SK-N-SH (cell line): ENCODE measurements around the gene CCNG2. TPM values are rescaled to one million over a fixed set of nuclear protein-coding genes. Genes with fewer than 3 reads are reported as not detected.

Experiments used
- CTCF ChIA-PET: fragments of 300-600, 350-600 bp; formaldehyde crosslinking; extraction: SDS; loops from one replicate; lab custom pipeline; 2021; lab: Yijun Ruan, JAX
- POLR2A ChIA-PET: fragments of 350-600 bp; sonication (Branson Sonifier 250); formaldehyde crosslinking; extraction: SDS; loops from one replicate; lab custom pipeline; 2020; ENCODE audit warnings: antibody characterized with exemption, inconsistent platforms; lab: Yijun Ruan, JAX
- DNase-seq: peaks from one replicate; pipeline ENCODE4 v3.0.0; 2012
- H2AFZ ChIP-seq: fragments of 200-600 bp; sonication (generic); 2 replicates; pipeline ENCODE4 v1.8.1; 2016; ENCODE audit warnings: antibody characterized with exemption, mild to moderate bottlenecking, low read depth
- H3F3A ChIP-seq: fragments of 200-600 bp; sonication (generic); replicated peaks from 2 replicates; pipeline ENCODE3; 2016; ENCODE audit warnings: antibody characterized with exemption, mild to moderate bottlenecking; ENCODE audit not compliant: insufficient read depth
- H3K27ac ChIP-seq, 2 experiments: fragments of 200-500 bp in 1 of 2; fragments of 200-600 bp in 1 of 2; sonication (Bioruptor generic) in 1 of 2; sonication (generic), shearing (Covaris generic) in 1 of 2; 2 replicates each; pipeline versions ENCODE4 v1.5.1 to v1.6.1; 2014 to 2016; ENCODE audit warnings: low read depth in 2 of 2, inconsistent platforms in 1 of 2, low read length in 1 of 2, mild to moderate bottlenecking in 1 of 2, mixed read lengths in 1 of 2
- H3K27me3 ChIP-seq: fragments of 200-600 bp; sonication (generic), shearing (Covaris generic); 2 replicates; pipeline ENCODE4 v1.6.1; 2016; ENCODE audit warnings: mixed run types; ENCODE audit not compliant: insufficient read depth
- H3K36me3 ChIP-seq, 2 experiments: fragments of 200-500 bp in 1 of 2; fragments of 200-600 bp in 1 of 2; sonication (Bioruptor generic) in 1 of 2; sonication (generic) in 1 of 2; replicated peaks in 1 of 2; 2 replicates each; pipeline versions ENCODE3 to v1.5.1; 2014 to 2016; ENCODE audit warnings: low read length in 1 of 2, mild to moderate bottlenecking in 1 of 2; ENCODE audit not compliant: insufficient read depth in 2 of 2, control insufficient read depth in 1 of 2
- H3K4me1 ChIP-seq, 2 experiments: fragments of 200-500 bp in 1 of 2; fragments of 200-600 bp in 1 of 2; sonication (Bioruptor generic) in 1 of 2; sonication (generic), shearing (Covaris generic) in 1 of 2; 2 replicates each; pipeline versions ENCODE4 v1.5.1 to v1.6.1; 2014 to 2016; ENCODE audit warnings: low read depth in 1 of 2, low read length in 1 of 2, mixed run types in 1 of 2; ENCODE audit not compliant: insufficient read depth in 2 of 2, control insufficient read depth in 1 of 2
- H3K4me2 ChIP-seq: fragments of 200-600 bp; sonication (generic), shearing (Covaris generic); 2 replicates; pipeline ENCODE4 v1.6.1; 2017; ENCODE audit warnings: mixed run types
- H3K4me3 ChIP-seq, 2 experiments: fragments of 200-500 bp in 1 of 2; fragments of 200-600 bp in 1 of 2; sonication (Bioruptor generic) in 1 of 2; sonication (generic), shearing (Covaris generic) in 1 of 2; 2 replicates each; pipeline versions ENCODE4 v1.5.1 to v1.8.1; 2014 to 2016; ENCODE audit warnings: low read depth in 2 of 2, inconsistent platforms in 1 of 2, low read length in 1 of 2, mild to moderate bottlenecking in 1 of 2, mixed read lengths in 1 of 2, moderate library complexity in 1 of 2
- H3K79me2 ChIP-seq: fragments of 200-600 bp; sonication (generic); 2 replicates; pipeline ENCODE4 v1.8.1; 2017; ENCODE audit warnings: mild to moderate bottlenecking; ENCODE audit not compliant: insufficient read depth
- H3K9ac ChIP-seq: fragments of 200-600 bp; sonication (generic); 2 replicates; pipeline ENCODE4 v1.6.1; 2017; ENCODE audit warnings: mixed run types
- H3K9me2 ChIP-seq: fragments of 200-600 bp; sonication (generic); 2 replicates; pipeline ENCODE4 v1.6.1; 2017; ENCODE audit warnings: mixed run types
- H3K9me3 ChIP-seq: fragments of 200-600 bp; sonication (generic); 2 replicates; pipeline ENCODE4 v1.6.1; 2017; ENCODE audit warnings: mixed run types, mild to moderate bottlenecking, moderate library complexity
- H4K20me1 ChIP-seq: fragments of 200-600 bp; sonication (generic); 2 replicates; pipeline ENCODE4 v1.6.1; 2017; ENCODE audit warnings: mild to moderate bottlenecking, mixed run types; ENCODE audit not compliant: insufficient read depth
- CHD2 ChIP-seq: fragments of 150-350 bp; IDR thresholded peaks from 2 replicates; pipeline ENCODE4 v1.6.1; 2018; ENCODE audit warnings: low read length; ENCODE audit not compliant: partially characterized antibody
- EP300 ChIP-seq, 2 experiments: IDR thresholded peaks; 2 replicates each; pipeline versions ENCODE4 v1.4.0 to v1.6.1; 2012; ENCODE audit warnings: borderline replicate concordance in 1 of 2, low read depth in 1 of 2, low read length in 1 of 2
- FOXM1 ChIP-seq: IDR thresholded peaks from 2 replicates; pipeline ENCODE4 v1.4.0; 2012; ENCODE audit warnings: low read depth, mild to moderate bottlenecking
- GATA2 ChIP-seq: sonication (generic); formaldehyde crosslinking; IDR thresholded peaks from 2 replicates; pipeline ENCODE4 v1.5.0; 2020; ENCODE audit warnings: mild to moderate bottlenecking, missing genetic modification reagents
- JUND ChIP-seq: IDR thresholded peaks from 2 replicates; pipeline ENCODE4 v1.4.0; 2012
- MXI1 ChIP-seq: IDR thresholded peaks from 2 replicates; pipeline ENCODE4 v1.6.1; 2012; ENCODE audit warnings: mild to moderate bottlenecking, low read depth, low read length, improper control_type of control experiment
- NRF1 ChIP-seq: IDR thresholded peaks from 2 replicates; pipeline ENCODE4 v1.6.1; 2012; ENCODE audit warnings: low read depth, mild to moderate bottlenecking, low read length
- POLR2AphosphoS5 ChIP-seq: IDR thresholded peaks from 2 replicates; pipeline ENCODE4 v1.6.1; 2012; ENCODE audit warnings: low read depth, low read length
- RAD21 ChIP-seq: IDR thresholded peaks from 2 replicates; pipeline ENCODE4 v1.6.1; 2012; ENCODE audit warnings: mild to moderate bottlenecking, low read length
- RCOR1 ChIP-seq: fragments of 150-350 bp; IDR thresholded peaks from 2 replicates; pipeline ENCODE4 v1.6.1; 2017; ENCODE audit warnings: antibody characterized with exemption, low read length
- RXRA ChIP-seq: IDR thresholded peaks from 2 replicates; pipeline ENCODE4 v1.4.0; 2012; ENCODE audit warnings: low read depth, mild to moderate bottlenecking, borderline replicate concordance
- SIN3A ChIP-seq: IDR thresholded peaks from 2 replicates; pipeline ENCODE4 v1.6.1; 2012; ENCODE audit warnings: low read depth, mild to moderate bottlenecking, low read length, moderate library complexity, borderline replicate concordance
- TCF12 ChIP-seq: IDR thresholded peaks from 2 replicates; pipeline ENCODE4 v1.4.0; 2012
- YY1 ChIP-seq: IDR thresholded peaks from 2 replicates; pipeline ENCODE4 v1.4.0; 2012; ENCODE audit warnings: low read depth, mild to moderate bottlenecking
- WGBS: methylation state at CpG from one replicate; pipeline ENCODE4 v1.1.6; 2017; ENCODE audit warnings: low lambda C conversion rate; 5-methylcytosine and 5-hydroxymethylcytosine counted together
- polyA plus RNA-seq, 3 experiments: library from polyadenylated mRNA; depleted of rRNA; stranded (reverse); fragments of >200 nt; gene quantifications; 2 replicates each; pipeline ENCODE4 v1.2.3, GENCODE V29; 2012
- TF ChIP-seq, protein P1 (sequence below): fragments of 150-350 bp; IDR thresholded peaks from 2 replicates; pipeline ENCODE4 v1.6.1; 2017; ENCODE audit warnings: antibody characterized with exemption, low read length, low read depth, borderline replicate concordance
- TF ChIP-seq, protein P2 (sequence below): IDR thresholded peaks from 2 replicates; pipeline ENCODE4 v1.4.0; 2012; ENCODE audit warnings: low read depth
- TF ChIP-seq, protein P3 (sequence below): IDR thresholded peaks from 2 replicates; pipeline ENCODE4 v1.4.0; 2012; ENCODE audit warnings: low read depth, borderline replicate concordance
- TF ChIP-seq, protein P4 (sequence below): IDR thresholded peaks from 2 replicates; pipeline ENCODE4 v1.6.1; 2012; ENCODE audit warnings: mild to moderate bottlenecking, low read depth, low read length, moderate library complexity
- TF ChIP-seq, protein P5 (sequence below): IDR thresholded peaks from 2 replicates; pipeline ENCODE4; 2012

The CCNG2 gene
- polyA plus RNA-seq, 1 of the 3 experiments (the other 2 are of a cell fraction) = 8.9 TPM

DNA sequence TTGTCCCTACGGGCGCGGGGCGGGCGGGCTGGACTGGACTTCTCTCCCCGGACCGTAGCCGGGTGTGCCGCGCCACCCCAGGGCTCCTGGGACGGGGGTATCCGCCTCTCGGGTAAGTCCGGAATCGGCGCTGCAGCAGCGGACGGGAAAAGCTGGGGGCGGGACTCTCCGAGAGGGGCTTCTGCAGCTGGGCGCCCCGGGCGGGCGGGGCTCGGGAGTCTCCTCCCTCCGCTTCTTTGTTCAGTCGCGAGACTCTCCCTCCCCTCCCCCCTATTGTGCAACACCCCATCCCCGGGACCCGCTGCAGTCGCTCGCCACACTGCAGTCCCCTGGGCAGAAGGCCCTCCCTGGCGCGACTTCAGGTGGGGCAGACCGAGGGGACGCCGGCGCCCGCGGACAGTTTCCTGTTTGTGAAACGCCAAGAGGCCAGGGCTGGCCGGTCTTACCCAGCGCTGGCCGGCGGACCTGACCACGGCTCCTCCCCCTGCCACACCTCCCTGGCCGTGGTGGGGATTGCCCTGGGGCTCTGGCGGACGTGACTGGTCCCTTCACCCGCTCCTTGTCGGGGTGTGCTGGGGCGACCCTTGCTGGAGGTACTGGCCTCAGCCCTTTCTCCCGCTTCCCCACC is 966 bp downstream of the CCNG2 start (continued):
- TF ChIP-seq NRF1 = no peak

DNA sequence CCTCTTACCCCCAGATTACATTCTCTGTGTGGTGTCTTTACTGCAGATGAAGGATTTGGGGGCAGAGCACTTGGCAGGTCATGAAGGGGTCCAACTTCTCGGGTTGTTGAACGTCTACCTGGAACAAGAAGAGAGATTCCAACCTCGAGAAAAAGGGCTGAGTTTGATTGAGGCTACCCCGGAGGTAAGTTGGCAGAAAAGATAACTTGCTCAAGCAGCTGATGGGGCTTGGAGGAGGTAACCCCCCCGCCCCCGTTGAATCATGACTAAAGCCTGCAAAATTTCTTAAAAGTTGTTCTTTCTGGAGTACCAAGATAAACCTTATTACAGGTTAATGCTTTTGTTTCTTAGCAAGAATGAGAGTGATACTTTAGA is 1.5 kb downstream of the CCNG2 start:
- Histone ChIP-seq H3K4me1 (peaks cover 8 to 14% of the 10 kb centered on the region in 2 experiments; a peak in 2 of 4 replicates), H3K79me2 (peaks cover 25% of the 10 kb centered on the region), H3K4me2 (peak overlapping the region; percentile 81), H3K9me3 (no peaks in the 10 kb centered on the region), H3K27ac (peak overlapping the region; percentile 96 to 99), H2AFZ (peak overlapping the region; percentile 97; the same call in 1 of the 2 replicates), H3K9ac (peak overlapping the region; percentile 96), H4K20me1 (peaks cover 21% of the 10 kb centered on the region; the same call in 1 of the 2 replicates), H3K36me3 (peaks cover 44 to 46% of the 10 kb centered on the region in 2 experiments), H3K4me3 (peak overlapping the region; percentile 100), H3K27me3 (no peaks in the 10 kb centered on the region), H3F3A (peaks cover 6% of the 10 kb centered on the region), H3K9me2 (no peaks in the 10 kb centered on the region)
- DNase-seq = no peak
- 18% methylated on average over 6 of the region's 6 CpGs for WGBS
- ChIA-PET CTCF (interaction anchor here (0.6 to 8.5 kb wide), 4 partner anchors 58 to 979 kb away, joined by 3 to 41 read pairs (median 4); no protein-coding TSS in a partner anchor), POLR2A (interaction anchor here (0.5 to 1.1 kb wide), 4 partner anchors 12 to 271 kb away, joined by 3 to 6 read pairs (median 4); partner anchors contain the start of gene CCNI)
- no peak for TF ChIP-seq SIN3A

DNA sequence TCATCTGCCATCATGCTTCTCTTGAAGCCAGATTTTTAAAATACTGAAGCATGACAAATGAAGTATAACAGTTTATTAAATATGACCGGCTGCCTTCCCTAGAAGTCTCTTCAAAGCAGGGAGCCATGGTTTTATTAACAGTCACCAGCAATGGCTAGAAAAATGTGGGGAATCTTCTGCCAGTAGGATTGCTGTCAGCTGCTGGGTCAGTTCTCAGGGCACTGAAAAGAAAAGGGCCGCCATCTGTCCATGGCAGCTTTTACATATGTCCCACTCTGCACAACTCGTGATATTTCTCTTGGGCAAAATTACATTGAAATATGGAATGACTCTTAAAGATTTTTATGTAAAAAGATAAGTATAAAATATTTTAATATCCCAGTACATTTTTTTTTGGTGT is 2.8 kb downstream of the CCNG2 start:
- POLR2A ChIA-PET = no interaction called here
- Histone ChIP-seq H3K27ac (no peak overlapping the region), H3F3A (peaks cover 6% of the 10 kb centered on the region), H4K20me1 (peaks cover 21% of the 10 kb centered on the region; the same call in 1 of the 2 replicates), H3K36me3 (peaks cover 57 to 59% of the 10 kb centered on the region in 2 experiments), H3K4me2 (peak overlapping the region; percentile 81), H2AFZ (no peak overlapping the region), H3K4me1 (peaks cover 8 to 14% of the 10 kb centered on the region in 2 experiments; a peak in 2 of 4 replicates), H3K9me3 (no peaks in the 10 kb centered on the region), H3K4me3 (no peak overlapping the region; a peak in 1 of 4 replicates), H3K9me2 (no peaks in the 10 kb centered on the region), H3K9ac (no peak overlapping the region), H3K27me3 (no peaks in the 10 kb centered on the region), H3K79me2 (peaks cover 25% of the 10 kb centered on the region)
- no peak for DNase-seq
- CTCF ChIA-PET = interaction anchor here (0.7 to 8.5 kb wide), 3 partner anchors 18 to 64 kb away, joined by 3 to 41 read pairs (median 4); no protein-coding TSS in a partner anchor
- 58% methylated on average over 3 of the region's 3 CpGs for WGBS
- TF ChIP-seq, protein P1, sequence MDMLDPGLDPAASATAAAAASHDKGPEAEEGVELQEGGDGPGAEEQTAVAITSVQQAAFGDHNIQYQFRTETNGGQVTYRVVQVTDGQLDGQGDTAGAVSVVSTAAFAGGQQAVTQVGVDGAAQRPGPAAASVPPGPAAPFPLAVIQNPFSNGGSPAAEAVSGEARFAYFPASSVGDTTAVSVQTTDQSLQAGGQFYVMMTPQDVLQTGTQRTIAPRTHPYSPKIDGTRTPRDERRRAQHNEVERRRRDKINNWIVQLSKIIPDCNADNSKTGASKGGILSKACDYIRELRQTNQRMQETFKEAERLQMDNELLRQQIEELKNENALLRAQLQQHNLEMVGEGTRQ = no peak
- TF ChIP-seq MXI1 (no peak), EP300 (IDR thresholded peaks at IDR 0.05; ENCODE audit: borderline replicate concordance in 1 of 2, low read depth in 1 of 2, low read length in 1 of 2) (no peak), NRF1 (no peak), RAD21 (no peak), GATA2 (CRISPR knock-in tag) (no peak), TCF12 (no peak), JUND (no peak), POLR2AphosphoS5 (no peak), RCOR1 (no peak), FOXM1 (no peak), RXRA (no peak), YY1 (no peak), CHD2 (no peak)
- TF ChIP-seq, protein P2, sequence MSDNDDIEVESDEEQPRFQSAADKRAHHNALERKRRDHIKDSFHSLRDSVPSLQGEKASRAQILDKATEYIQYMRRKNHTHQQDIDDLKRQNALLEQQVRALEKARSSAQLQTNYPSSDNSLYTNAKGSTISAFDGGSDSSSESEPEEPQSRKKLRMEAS = no peak
- TF ChIP-seq, protein P3, sequence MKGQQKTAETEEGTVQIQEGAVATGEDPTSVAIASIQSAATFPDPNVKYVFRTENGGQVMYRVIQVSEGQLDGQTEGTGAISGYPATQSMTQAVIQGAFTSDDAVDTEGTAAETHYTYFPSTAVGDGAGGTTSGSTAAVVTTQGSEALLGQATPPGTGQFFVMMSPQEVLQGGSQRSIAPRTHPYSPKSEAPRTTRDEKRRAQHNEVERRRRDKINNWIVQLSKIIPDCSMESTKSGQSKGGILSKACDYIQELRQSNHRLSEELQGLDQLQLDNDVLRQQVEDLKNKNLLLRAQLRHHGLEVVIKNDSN = no peak
- TF ChIP-seq, protein P4, sequence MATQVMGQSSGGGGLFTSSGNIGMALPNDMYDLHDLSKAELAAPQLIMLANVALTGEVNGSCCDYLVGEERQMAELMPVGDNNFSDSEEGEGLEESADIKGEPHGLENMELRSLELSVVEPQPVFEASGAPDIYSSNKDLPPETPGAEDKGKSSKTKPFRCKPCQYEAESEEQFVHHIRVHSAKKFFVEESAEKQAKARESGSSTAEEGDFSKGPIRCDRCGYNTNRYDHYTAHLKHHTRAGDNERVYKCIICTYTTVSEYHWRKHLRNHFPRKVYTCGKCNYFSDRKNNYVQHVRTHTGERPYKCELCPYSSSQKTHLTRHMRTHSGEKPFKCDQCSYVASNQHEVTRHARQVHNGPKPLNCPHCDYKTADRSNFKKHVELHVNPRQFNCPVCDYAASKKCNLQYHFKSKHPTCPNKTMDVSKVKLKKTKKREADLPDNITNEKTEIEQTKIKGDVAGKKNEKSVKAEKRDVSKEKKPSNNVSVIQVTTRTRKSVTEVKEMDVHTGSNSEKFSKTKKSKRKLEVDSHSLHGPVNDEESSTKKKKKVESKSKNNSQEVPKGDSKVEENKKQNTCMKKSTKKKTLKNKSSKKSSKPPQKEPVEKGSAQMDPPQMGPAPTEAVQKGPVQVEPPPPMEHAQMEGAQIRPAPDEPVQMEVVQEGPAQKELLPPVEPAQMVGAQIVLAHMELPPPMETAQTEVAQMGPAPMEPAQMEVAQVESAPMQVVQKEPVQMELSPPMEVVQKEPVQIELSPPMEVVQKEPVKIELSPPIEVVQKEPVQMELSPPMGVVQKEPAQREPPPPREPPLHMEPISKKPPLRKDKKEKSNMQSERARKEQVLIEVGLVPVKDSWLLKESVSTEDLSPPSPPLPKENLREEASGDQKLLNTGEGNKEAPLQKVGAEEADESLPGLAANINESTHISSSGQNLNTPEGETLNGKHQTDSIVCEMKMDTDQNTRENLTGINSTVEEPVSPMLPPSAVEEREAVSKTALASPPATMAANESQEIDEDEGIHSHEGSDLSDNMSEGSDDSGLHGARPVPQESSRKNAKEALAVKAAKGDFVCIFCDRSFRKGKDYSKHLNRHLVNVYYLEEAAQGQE = no peak
- TF ChIP-seq, protein P5, sequence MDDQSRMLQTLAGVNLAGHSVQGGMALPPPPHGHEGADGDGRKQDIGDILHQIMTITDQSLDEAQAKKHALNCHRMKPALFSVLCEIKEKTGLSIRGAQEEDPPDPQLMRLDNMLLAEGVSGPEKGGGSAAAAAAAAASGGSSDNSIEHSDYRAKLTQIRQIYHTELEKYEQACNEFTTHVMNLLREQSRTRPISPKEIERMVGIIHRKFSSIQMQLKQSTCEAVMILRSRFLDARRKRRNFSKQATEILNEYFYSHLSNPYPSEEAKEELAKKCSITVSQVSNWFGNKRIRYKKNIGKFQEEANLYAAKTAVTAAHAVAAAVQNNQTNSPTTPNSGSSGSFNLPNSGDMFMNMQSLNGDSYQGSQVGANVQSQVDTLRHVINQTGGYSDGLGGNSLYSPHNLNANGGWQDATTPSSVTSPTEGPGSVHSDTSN = no peak
